Measurements from ENCODE around the gene RASSF4. TPM values are rescaled to one million over a fixed set of nuclear protein-coding genes. Genes with fewer than 3 reads are reported as not detected.
A peak's percentile ranks its signal among the peaks of the same experiment; 100 is the strongest.

RASSF4 gene
- total RNA-seq, 1 experiment from 2014 or later: 11.5 TPM

- H3K9me3 ChIP-seq (ENCODE audit: control insufficient read depth, low read depth, low read length): no peaks in the 10 kb centered on the region
- Mint-ChIP-seq H3K27me3 (ENCODE audit: low read depth) (peaks cover 3% of the 10 kb centered on the region), H3K9me3 (no peaks in the 10 kb centered on the region; a peak in 2 of 5 replicates), H3K36me3 (ENCODE audit: insufficient read depth in 1 of 3, low read depth in 3 of 3) (peaks cover 5 to 22% (median 8%) of the 10 kb centered on the region in 3 experiments; a peak in 5 of 7 replicates), H3K27ac (peak overlapping the region in 1 of 3 experiments; percentile 96; a peak in 2 of 7 replicates), H3K4me1 (peaks cover 75 to 83% of the 10 kb centered on the region in 2 experiments), H3K4me3 (peak overlapping the region in 1 of 2 experiments; percentile 52; a peak in 1 of 5 replicates)
- H2BK12ac ChIP-seq (ENCODE audit: insufficient read length, low read depth, low read length): no peak overlapping the region
- TF ChIP-seq, protein P1, sequence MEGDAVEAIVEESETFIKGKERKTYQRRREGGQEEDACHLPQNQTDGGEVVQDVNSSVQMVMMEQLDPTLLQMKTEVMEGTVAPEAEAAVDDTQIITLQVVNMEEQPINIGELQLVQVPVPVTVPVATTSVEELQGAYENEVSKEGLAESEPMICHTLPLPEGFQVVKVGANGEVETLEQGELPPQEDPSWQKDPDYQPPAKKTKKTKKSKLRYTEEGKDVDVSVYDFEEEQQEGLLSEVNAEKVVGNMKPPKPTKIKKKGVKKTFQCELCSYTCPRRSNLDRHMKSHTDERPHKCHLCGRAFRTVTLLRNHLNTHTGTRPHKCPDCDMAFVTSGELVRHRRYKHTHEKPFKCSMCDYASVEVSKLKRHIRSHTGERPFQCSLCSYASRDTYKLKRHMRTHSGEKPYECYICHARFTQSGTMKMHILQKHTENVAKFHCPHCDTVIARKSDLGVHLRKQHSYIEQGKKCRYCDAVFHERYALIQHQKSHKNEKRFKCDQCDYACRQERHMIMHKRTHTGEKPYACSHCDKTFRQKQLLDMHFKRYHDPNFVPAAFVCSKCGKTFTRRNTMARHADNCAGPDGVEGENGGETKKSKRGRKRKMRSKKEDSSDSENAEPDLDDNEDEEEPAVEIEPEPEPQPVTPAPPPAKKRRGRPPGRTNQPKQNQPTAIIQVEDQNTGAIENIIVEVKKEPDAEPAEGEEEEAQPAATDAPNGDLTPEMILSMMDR (conservative IDR thresholded peaks at IDR 0.05): no peak
- no peaks in the 10 kb centered on the region for H3K23me2 ChIP-seq (ENCODE audit: insufficient read length, low read depth, low read length, poor library complexity, severe bottlenecking)
- no peak overlapping the region for H2BK20ac ChIP-seq (ENCODE audit: low read depth, low read length, poor library complexity, severe bottlenecking)
- no peaks in the 10 kb centered on the region for H3K79me2 ChIP-seq (ENCODE audit: insufficient read depth, low read length)
- no CpG with 5 or more reads among the region's 7 CpGs for WGBS (ENCODE audit: extremely low coverage, insufficient read length, low lambda C conversion rate)
- no peak overlapping the region for H3K4me2 ChIP-seq (ENCODE audit: insufficient read depth, insufficient read length, low read length)
- no peak overlapping the region for H2BK120ac ChIP-seq (ENCODE audit: low read depth, low read length, poor library complexity, severe bottlenecking)
- no peak overlapping the region for H3K27ac ChIP-seq (ENCODE audit: insufficient read length, low read depth, low read length)
- H2AFZ ChIP-seq (ENCODE audit: low read length): no peak overlapping the region
- H3K23ac ChIP-seq (ENCODE audit: insufficient read length, low read depth, low read length): no peak overlapping the region
- H3K18ac ChIP-seq (ENCODE audit: insufficient read length, low read depth, low read length): no peak overlapping the region
- H3K4ac ChIP-seq (ENCODE audit: low read depth, low read length): no peak overlapping the region
- H3K79me1 ChIP-seq (ENCODE audit: insufficient read depth, low read depth, low read length, poor library complexity, severe bottlenecking): no peaks in the 10 kb centered on the region
- no peaks in the 10 kb centered on the region for H4K20me1 ChIP-seq (ENCODE audit: control insufficient read depth, insufficient read depth, insufficient read length)
- no peak overlapping the region for H4K91ac ChIP-seq (ENCODE audit: insufficient read length, low read depth, low read length)
- peak; percentile 20 for DNase-seq
- H3T11ph ChIP-seq (ENCODE audit: low read length): no peak overlapping the region
- H2BK5ac ChIP-seq (ENCODE audit: insufficient read length, low read length): no peak overlapping the region
- H3K56ac ChIP-seq (ENCODE audit: insufficient read length, low read depth, low read length): no peak overlapping the region
- H4K8ac ChIP-seq (replicated peaks; ENCODE audit: insufficient read length, low read depth, low read length): no peak overlapping the region
- no peak overlapping the region for H3K14ac ChIP-seq (ENCODE audit: insufficient read depth, low read length)
- no peak overlapping the region for H2AK5ac ChIP-seq (ENCODE audit: insufficient read length, low read length)
- peaks cover 11% of the 10 kb centered on the region; the same call in 1 of the 2 replicates for H3K4me1 ChIP-seq (ENCODE audit: insufficient read depth, low read length)
- H4K5ac ChIP-seq (ENCODE audit: insufficient read length, low read depth, low read length): no peak overlapping the region
- no peak overlapping the region for H2BK15ac ChIP-seq (ENCODE audit: low read depth, low read length)
- H3K9ac ChIP-seq (ENCODE audit: extremely low read depth, insufficient read length, low read length): no peak overlapping the region
- H3K27me3 ChIP-seq (ENCODE audit: insufficient read depth, low read length): no peaks in the 10 kb centered on the region
These were observed 31.4 kb downstream of the RASSF4 start for GRCh38 chr10:44990965-44991364.
